ENCODE results near the gene HHAT.

DNA sequence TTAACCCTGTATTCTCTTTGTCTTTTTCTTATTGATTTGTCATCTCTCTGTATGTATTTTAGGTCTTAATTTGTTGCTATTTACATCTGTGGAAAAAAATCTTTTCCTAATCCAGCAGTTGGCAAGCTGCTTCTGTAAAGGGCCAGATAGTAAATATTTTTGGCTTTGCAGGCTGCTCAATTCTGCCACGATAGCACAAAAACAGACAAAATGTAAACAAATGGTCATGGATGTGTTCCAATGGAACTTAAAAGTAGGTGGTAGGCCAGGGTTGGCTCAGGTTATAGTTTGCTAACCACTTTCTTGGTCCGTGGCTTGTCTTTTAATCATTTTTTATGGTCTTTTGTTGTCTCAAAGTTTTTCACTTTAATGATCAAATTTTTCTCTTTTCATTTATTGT, 371.8 kb downstream of the HHAT start:
- TF ChIP-seq POLR2AphosphoS5 (IDR thresholded peaks at IDR 0.05; ENCODE audit: insufficient read depth, low read depth, low read length) (no peak), EZH2 (IDR thresholded peaks at IDR 0.05; ENCODE audit: borderline replicate concordance, low read depth, low read length, severe bottlenecking) (no peak), POLR2A (IDR thresholded peaks at IDR 0.05; ENCODE audit: low read depth, low read length) (no peak), MYC (IDR thresholded peaks at IDR 0.05; ENCODE audit: low read depth, low read length) (no peak), GATA2 (IDR thresholded peaks at IDR 0.05; ENCODE audit: insufficient read depth, insufficient read length, low read depth, low read length) (no peak), JUN (IDR thresholded peaks at IDR 0.05; ENCODE audit: borderline replicate concordance, insufficient read depth, insufficient read length, low read depth) (no peak)
- TF ChIP-seq, protein P1, sequence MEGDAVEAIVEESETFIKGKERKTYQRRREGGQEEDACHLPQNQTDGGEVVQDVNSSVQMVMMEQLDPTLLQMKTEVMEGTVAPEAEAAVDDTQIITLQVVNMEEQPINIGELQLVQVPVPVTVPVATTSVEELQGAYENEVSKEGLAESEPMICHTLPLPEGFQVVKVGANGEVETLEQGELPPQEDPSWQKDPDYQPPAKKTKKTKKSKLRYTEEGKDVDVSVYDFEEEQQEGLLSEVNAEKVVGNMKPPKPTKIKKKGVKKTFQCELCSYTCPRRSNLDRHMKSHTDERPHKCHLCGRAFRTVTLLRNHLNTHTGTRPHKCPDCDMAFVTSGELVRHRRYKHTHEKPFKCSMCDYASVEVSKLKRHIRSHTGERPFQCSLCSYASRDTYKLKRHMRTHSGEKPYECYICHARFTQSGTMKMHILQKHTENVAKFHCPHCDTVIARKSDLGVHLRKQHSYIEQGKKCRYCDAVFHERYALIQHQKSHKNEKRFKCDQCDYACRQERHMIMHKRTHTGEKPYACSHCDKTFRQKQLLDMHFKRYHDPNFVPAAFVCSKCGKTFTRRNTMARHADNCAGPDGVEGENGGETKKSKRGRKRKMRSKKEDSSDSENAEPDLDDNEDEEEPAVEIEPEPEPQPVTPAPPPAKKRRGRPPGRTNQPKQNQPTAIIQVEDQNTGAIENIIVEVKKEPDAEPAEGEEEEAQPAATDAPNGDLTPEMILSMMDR (IDR thresholded peaks at IDR 0.05; ENCODE audit: extremely low read depth in 1 of 2, insufficient read depth in 1 of 2, low read depth in 1 of 2, low read length in 2 of 2) = no peak
- TF ChIP-seq, protein P2, sequence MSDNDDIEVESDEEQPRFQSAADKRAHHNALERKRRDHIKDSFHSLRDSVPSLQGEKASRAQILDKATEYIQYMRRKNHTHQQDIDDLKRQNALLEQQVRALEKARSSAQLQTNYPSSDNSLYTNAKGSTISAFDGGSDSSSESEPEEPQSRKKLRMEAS (IDR thresholded peaks at IDR 0.05; ENCODE audit: insufficient read depth, insufficient read length) = no peak
